Inferior parietal cortex (tissue), 1 donor: ENCODE measurements around the gene ITPKB.
"Not testable (repeated sequence)": the region's sequence is repeated elsewhere in the genome, so short reads cannot be mapped to it uniquely, and the experiment has no call there.

Experiments
- DNase-seq: peaks from one replicate; pipeline ENCODE4 v3.0.0-alpha.2; 2016; ENCODE audit errors: extremely low spot score

ITPKB gene

DNA sequence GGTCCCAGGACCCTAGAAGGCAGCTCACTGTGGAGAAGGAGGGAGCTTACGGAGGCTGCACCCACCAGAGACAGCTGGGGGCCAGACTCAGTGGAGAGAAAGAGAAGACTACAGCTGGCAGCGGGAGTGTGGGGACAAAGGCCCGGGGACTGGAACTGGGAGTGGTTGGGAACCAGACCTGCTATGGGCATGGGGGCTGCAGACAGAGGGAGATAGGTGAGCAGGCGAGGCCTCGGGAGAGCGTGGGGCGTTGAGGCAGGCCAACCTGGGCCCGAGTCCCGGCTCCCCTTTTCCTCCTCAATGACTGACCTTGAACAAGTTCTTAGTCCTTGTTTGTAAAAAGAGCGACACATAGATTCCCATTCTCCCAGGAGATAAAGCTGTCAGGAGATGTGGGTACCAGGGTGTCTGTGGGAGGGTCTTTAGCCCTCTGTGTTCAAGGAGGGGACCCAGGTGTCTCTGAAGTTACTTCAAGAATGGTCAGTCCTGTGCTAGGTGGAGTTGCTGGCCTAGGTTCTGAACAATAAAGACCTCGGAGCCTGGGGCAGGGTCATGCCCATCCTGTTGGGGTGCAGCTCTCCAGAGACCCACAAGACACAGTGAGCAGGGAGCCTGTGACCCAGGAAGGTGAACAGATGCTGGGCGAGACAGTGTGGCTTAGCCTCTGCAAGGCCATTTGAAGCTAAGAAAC, 87.9 kb downstream of the ITPKB start:
- no peak for DNase-seq

DNA sequence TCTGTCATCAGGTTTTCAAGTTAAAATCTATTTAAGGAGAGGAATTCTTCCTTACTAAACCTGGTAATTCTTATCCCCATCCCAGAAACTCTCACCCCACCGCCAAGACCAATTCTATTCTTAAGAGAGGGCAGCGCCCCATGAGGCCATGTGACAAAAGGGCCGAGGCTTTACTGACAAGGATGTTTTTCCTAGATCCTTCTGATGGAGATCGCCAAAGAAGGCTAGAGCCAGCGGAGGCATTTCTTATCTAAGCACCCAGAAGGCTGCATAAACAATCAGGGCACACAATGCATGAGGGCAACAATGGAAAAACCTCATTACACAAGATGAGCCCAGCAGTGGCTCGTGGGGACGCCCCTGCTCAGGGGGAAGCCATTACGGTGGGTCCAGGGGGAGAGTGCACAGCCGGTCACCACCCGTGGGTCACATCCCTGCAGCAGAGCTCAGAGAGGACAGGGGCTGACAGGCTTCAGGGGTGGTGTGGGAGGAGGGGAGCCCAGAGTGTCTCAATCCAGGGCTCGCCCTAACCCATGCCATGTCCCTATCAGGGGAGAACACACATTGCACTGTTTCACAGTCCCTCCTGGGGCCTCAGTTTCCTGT, 88.7 kb downstream of the ITPKB start:
- DNase-seq, result no peak

DNA sequence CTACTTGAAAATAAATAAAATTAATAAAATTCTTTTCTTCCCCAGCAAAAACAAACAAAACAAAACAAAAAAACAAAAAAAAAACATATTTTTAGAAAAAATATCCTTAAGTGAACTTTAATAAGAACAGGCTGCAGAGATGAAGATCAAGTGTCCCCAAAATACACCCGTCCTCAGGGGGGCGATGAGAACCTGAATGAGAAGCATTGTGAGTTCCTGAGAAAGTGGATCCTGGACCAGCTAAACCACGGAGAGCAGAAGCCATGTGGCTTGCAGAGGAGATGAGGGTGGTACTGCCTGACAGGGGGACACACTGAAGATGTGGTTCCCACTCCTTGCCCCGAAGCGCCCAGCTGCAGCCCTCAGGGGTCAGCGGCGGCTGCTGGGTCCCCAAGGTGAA, 89.3 kb downstream of the ITPKB start:
- no peak for DNase-seq

DNA sequence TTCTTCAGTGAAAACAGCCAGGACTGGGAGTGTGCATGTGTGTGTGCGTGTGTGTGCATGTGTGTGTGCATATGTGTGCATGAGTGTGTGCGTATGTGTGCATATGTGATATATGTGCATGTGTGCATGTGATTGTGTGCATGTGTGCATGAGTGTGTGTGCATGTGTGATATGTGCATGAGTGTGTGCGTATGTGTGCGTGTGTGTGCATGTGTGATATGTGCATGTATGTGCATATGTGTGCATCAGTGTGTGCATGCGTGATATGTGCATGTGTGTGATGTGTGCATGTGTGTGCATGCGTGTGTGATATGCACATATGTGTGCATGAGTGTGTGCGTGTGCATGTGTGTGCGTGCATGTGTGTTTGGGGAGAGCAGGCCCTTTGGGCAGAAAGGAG, 89.8 kb downstream of the ITPKB start:
- DNase-seq, result no peak

DNA sequence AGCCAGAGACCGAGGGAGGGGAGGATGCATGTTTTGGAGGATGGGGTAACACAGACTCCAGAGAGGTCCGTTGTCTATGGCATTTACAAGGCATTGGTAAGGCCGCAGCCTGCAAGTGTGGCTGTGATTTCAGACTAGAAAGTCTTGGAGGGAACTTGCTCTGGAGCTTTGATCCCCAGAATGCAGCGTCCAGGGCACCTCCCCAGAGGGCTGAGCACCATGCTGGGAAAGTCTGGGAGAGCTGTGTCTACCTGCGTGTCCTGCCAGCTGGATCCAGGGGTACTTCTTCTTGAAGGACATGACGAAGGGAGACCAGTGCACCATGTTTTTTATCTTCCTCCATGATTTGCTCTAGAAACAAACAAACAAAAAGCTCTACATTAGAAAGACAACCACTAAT, 90.7 kb downstream of the ITPKB start:
- no peak for DNase-seq

DNA sequence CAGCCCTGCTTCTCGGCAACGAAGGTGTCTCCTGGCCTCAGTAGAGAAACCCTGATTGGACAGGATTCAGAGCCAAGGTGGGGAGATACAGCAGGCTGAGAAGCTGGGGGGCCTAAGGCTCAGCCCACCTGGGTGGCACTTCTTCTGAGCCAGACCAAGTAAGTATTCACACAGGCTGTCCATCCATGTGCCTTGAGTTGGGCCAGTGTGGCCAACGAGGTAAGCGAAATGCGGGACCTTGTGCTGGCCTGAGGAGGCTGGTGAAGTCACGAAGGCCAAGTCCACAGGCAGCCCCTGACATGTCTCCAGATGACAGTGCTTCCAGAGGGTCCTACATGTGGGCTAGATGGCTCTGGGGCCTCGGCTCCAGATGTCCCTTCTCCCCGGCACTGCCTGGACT, 91.4 kb downstream of the ITPKB start:
- DNase-seq, result no peak

DNA sequence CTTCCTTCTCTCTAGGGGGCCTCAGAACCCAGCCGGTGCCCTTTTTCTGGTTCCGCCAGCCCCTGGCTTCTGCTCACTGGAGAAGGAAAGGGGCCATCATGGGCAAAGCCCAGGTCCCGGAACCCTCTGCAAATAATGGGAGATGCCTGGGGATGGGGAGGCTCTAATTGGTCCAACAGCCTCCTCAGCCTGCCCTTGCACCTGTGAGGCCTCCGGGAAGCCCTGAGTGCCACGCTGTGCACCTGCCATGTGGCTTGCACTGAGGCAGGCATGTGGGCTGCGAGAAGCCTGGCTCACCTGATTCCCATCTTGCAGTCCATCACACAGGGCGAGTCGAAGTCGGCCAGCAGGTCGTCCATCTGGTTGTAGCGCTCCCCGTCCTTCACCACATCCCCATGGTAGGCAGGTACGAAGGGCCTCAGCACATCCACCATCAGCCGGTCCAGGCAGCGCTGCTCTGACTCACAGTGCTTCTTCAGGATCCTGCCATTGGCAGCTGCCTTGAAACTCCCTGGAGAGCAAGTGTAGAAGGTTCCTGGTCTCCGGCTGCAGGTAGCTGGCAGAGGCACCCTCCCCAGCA, 92.1 kb downstream of the ITPKB start:
- DNase-seq, result no peak

DNA sequence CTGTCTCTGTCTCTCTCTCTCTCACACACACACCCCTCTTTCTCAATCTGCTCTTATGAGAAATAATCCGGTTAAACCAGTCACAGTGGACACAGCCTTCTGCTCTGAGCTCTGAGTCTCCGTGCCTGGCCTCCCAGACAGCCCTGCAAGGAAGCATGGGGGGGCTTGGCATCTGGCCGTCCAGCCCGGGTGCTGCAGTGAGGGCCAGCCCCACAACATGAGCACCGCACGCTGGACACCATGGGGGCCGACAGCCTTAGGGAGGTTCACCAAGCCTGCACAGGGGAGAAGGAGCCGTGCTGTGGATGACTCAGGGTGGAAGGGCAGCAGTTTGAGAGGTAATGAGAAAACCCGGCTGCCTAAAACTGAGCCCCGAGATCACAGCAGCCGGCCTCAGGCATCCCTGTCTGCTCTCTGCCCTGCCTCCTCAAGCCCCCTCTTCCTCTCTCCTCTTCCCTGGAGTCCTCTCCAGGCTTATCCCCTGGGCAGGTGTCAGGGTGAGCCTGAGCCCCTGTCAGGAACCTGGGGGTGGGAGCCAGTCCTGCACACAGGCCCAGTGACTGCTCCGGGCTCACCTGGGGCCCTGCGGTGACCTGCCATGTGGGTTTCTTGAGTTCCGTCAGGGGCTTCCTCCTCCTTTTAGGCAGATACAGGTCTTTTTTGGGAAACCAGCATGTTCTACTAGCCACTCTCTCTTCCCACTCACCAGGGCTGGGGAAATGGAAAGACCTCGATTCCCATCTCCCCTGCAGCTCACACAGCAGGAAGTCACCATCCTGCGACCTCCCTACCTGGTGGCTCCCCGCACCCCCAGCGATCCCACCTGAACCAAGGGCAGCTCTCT, 92.8 kb downstream of the ITPKB start:
- no peak for DNase-seq

DNA sequence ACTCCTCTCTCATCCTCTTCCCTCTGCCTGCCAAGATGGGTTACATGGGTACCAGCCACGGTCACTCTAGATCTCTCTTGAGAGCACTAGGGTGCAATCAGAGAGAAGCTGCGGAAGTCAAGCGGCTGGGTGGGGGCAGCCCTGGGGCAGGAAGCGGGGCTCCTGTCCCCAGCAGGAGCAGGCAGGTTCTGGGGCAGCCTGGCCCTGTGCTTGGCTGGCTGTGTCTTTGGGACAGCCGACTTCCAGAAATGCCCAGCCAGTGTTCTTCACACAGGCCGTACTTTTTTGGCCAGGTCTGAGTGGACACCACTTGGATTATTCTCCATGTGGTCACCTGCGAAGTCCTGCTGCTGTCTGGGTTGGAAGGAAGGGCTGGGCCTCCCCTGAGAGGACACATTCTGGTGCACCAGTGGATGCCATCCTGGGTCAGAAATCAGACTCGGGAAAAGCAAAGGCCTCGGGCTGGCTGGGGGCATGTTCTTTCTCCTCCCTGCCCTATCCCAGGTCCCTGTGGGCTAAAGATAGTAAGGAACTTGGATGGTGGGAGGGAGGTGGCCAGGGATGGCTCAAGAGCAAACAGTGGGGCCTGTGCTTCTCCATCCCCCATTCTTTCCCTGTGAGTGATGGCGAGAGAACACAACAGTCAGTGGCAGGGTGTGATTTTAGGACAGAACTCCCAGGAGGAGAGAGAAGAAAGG, 93.7 kb downstream of the ITPKB start:
- no peak for DNase-seq

DNA sequence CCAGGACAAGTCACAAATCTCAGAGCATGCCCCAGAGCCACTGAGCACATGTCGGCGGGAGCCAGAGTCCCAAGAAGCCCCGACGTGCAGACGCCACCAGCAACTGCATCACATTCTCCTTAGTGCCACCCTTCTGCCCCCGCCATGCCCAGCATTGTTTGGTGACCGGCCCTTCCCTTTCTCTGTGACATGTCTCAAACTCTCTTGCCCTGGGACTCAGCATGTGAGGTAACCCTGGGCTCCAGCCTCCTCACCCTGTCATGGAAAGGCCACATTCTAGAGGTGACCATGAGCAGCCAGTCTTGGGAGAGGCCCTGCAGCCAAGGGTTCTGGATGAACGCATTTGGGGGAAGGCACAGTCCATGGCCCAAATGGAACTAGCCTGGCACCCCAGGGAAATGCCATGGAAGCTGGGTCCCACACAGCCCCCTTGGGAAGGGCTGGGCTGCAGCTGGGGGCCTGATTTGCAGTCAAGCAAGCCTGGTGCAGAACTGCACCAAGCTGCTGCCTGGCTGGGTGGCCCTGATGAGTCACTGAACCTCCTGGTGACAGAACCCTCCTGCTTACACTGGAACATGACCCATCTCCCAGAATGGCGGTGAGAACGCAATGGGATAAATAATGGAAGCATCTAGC, 94.4 kb downstream of the ITPKB start:
- DNase-seq, result no peak

DNA sequence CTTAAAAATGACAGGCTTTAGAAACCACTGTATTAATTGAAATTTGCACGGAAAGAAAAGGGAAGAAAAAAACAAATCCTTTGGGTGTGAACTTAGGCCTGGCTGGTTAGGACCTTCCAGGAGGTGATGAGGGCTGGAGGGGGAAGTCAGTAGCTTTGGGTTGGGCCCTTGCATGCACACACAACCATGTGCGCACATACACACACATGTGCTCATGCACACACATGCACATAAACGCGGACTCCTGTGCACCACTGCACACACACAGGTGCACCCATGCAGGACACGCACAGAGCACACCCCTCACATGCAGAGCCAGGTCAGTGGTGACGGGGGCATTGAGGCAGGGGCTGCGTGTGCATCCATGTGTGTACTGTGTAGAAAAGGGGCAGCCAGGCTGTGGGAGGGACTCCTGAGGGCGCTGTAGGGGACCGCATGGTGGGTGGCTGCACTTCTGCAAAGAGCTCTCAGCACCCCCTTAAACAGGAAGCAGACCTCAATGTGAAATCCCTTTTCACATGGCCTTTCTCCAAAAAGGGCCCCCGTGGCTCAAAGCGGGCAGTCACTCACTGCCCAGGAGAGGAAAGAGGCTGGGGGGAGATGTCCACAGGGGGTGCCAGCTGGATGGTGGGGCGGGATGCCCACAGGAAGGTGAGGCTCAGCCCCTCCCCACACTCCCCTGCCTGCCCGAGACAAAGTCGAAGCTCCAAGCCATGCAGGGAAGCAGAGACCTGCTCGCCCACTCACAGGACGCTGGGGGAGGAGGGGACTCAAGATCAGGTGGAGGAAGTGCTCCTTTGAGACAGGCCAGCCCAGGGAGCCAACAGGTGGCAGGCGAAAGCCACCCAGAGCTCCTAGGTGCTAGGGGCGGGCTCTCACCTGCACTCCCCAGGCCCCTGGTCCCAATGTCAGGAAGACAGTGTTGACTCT, 95.2 kb downstream of the ITPKB start:
- no peak for DNase-seq

DNA sequence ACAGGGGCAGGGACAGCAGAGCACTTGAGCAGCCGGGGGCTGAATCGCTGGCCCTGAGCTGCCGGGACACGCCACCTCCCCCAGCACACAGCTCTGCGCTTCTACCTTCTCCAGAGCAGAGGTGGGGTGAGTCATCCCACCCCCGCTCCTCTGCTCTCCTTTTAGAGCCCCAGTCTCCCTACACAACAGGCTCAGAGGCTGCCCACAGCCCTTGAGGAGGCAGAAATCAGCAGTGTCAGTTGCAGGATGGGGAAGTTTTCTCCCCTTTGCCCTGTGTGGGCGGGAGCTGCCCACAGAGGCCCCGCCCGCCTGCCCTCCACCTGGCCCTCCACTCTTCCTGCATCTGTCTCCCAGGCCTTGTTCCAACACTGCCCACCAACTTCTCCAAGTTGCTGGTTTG, 95.9 kb downstream of the ITPKB start:
- no peak for DNase-seq

DNA sequence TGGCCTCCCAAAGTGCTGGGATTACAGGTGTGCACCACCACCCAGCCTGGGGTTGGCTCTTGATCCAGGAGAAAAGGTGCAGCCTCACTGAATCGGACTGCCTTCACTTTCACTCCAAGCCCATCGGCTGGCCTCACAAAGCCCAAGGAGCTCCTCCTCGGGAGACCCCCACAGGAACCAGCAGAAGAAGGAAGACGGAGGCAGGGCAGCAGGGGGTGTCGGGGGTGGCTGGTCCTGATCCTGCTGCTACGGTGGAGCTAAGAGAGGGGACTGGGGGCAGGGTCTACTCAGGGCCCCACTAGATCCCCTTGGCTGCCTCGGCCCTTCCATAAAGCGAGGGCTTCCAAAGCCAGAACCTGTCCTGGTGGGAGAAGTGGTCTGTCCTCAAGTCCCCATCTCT, 96.7 kb downstream of the ITPKB start:
- no peak for DNase-seq

DNA sequence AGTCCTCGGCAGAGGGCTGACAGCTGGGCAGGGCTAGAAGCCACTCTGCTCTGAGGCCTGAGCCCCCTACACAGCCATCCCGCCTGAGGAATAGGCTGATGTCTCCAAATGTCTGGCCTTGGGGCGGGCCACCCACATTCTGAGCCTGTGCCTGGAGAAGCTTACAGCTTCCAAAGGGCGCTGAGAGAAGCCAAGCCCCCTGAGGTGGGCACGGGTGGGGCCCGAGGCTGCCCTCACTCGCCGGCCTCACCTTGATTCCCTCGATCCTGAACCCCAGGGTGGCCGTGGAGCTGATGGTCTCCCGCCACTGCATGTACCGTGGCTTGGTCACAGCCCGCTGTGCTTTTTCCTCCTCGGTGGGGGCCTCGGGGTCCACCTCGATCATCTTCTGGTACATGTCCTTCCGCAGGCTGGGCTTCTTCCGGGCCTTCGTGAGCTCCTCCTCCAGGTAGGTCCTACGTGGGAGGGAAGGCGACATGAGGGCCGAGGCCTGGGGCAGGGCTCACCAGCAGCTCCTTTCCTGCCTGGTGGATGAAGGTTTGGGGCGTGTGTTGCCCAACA, 97.3 kb downstream of the ITPKB start:
- DNase-seq, result no peak

DNA sequence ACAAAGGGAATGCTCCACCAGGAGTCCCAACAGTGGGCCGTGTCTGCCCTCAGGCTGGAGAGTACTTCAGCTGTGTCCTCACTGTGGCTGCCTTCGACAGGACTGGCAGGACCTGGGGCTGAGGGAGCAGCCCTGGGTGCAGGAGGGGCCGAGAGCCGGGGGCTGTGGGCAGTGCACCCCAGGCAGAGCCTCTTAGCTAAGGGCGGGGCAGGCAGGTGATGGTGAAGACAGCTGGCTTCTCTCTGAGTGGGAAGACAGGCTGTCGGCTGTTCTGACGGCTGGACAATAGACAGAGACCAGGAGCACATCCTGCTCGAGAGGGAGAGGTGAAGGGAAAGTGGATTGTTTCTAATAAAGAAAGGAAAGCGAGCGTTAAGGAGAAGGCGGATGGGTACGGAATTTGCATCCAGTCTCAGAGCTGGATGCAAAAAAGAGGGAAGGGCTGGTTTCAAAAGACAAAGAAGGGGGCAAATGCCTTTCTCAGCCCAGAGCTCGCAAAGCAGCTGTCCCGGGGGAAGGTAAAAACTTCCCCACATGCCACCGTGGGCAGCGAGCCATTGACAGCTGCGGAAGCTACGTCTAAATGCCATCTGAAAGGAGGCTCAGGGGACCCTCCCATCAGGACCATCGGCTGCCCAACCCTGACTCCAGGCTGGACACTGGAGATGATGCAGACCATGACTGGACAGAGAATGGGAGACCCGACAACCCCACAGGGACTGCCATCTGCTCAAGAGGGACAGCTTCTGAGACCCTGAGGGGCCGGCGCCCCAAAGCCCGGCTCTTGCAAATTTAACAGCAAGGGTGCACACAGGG, 98.6 kb downstream of the ITPKB start:
- DNase-seq, result no peak

DNA sequence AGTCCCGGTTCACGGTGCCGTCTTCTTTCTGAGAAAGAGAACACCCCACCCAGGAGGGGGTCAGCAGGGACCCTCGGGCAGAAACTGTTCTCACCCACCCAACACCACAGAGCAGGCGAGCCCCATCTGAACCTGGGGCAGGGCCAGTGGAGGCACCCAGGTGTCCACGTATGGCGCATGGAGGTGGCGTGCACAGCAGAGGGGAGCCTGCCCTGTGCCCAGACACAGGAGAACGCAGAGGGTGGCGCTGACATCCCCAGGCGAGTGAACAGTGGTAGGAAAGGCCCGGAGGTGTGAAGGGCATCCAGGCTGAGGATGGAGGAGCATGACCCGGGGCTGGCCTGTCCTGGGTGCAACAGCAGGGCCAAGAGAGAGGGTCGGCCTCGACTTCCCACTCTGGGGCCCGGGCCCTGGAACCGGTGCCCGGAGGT, 99.4 kb downstream of the ITPKB start:
- DNase-seq, result no peak

DNA sequence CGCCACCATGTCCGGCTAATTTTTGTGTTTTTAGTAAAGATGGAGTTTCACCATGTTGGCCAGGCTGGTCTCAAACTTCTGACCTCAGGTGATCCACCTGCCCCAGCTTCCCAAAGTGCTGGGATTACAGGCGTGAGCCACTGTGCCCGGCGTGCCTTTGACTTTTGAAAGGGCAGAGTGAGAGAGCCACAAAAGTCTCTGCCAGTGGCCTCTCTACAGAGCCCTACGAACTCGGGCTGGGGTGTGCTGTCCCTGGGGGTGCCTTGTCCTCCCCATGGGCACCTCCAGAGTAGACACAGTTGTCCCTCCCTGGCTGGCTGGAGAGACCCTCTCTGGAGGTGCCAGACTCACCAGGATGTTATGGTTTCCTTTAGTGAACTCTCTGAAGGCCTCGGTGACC, 99.9 kb downstream of the ITPKB start:
- not testable (repeated sequence) for DNase-seq

DNA sequence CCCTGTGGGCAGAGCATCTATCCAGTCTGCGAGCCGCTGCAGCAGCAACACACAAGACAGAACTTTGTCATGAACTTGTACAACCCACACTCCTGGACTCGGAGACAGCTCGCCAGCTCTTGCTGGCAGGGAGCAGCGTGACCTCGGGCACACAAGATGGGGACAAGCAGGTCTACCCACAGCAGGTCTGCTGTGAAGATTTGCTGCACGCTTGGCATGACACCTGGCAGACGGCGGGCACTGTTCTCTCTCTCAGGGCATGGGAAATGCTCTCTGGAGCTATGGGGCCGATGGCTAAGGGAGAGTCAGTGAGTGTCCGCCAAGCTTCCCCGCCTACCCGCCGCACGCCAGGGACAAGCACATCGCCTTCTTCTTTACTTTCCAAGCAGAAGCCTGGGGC, 100.5 kb downstream of the ITPKB start:
- DNase-seq, result no peak

DNA sequence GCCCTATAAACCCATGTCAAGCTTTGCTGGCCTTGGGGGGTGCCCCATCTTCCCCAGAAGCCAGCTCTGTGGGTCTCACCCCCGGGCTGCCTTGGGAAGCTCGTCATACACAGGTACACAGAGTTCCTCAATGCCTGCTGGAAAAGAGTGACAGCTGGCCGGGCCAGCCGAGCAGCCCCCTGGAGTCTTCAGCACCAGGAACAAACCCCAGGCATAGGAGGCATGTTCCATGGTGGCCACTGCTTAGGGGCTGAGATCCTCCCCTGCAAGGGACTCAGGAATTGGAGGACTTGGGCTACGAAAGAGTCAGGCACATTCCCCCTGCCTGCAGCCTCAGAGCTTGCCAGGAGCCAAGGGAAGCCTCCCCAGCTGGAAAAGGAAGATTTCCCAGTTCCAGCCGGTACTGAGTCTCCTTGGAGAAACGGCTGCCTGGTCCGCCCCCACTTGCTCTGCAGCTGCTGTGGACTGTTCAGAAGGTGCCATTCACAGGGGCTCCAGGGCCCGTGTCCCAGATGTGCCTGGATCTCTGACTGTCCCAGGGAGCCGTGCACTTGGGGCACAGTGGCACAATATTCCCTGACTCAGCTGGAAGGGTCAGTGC, 101.0 kb downstream of the ITPKB start:
- no peak for DNase-seq
